AG04449 (cell line): ENCODE data around the gene MB21D2.
A peak's percentile ranks its signal among the peaks of the same experiment; 100 is the strongest.

Experiments used
- CTCF ChIA-PET: fragments of 350-600 bp; formaldehyde crosslinking; extraction: SDS; loops from one replicate; lab custom pipeline; 2021; ENCODE audit warnings: antibody characterized with exemption; lab: Yijun Ruan, JAX
- POLR2A ChIA-PET: fragments of 400-600, 350-600 bp; formaldehyde crosslinking; extraction: SDS; loops from one replicate; lab custom pipeline; 2020; ENCODE audit warnings: antibody characterized with exemption, inconsistent platforms; lab: Yijun Ruan, JAX
- DNase-seq: peaks from one replicate; pipeline ENCODE4 v3.0.0-alpha.2; 2010; ENCODE audit warnings: low read depth, low spot score
- H3K4me3 ChIP-seq: 2 replicates; pipeline ENCODE4 v1.5.1; 2011; ENCODE audit warnings: low read depth, mild to moderate bottlenecking, control low read depth, low read length
- TF ChIP-seq, protein P1 (sequence below): IDR thresholded peaks from one replicate; pipeline ENCODE4 v1.5.1; 2011; ENCODE audit warnings: mild to moderate bottlenecking, moderate library complexity, low read length, control low read depth, inconsistent platforms; ENCODE audit not compliant: insufficient read depth; ENCODE audit errors: missing control alignments

MB21D2 gene

DNA sequence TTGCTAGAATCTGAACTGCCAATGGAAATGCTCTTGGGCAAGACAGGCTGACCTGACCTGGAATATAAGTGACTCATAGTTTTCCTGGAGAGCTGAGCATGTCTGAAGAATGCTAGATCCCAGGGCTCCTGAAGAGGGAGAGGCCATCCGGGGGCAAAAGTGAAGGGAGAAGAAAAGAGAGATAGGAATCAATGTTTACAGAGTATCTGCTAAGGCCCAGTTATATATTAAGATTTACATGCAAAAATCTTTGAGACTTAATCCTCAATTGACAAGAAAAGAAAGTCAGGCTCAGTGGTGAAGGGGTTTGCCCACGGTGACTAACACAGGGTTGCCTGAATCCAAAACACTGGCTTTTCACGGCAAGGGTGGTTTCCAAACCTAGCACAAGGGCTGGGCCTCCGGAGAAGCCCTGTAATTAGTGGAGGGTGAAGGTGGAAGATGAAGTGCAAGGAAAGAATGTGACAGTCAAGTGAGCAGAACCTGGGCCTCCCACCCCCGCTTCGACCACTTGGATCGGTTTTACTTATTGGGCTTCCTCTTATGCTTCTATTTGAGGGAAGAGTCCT, 98.6 kb downstream of the MB21D2 start:
- POLR2A ChIA-PET = interaction anchor here (0.6 kb wide), 1 partner anchor 162 kb away, joined by 3 read pairs; no protein-coding TSS in a partner anchor
- DNase-seq = peak; percentile 34
- no peak overlapping the region for H3K4me3 ChIP-seq
- TF ChIP-seq, protein P1, sequence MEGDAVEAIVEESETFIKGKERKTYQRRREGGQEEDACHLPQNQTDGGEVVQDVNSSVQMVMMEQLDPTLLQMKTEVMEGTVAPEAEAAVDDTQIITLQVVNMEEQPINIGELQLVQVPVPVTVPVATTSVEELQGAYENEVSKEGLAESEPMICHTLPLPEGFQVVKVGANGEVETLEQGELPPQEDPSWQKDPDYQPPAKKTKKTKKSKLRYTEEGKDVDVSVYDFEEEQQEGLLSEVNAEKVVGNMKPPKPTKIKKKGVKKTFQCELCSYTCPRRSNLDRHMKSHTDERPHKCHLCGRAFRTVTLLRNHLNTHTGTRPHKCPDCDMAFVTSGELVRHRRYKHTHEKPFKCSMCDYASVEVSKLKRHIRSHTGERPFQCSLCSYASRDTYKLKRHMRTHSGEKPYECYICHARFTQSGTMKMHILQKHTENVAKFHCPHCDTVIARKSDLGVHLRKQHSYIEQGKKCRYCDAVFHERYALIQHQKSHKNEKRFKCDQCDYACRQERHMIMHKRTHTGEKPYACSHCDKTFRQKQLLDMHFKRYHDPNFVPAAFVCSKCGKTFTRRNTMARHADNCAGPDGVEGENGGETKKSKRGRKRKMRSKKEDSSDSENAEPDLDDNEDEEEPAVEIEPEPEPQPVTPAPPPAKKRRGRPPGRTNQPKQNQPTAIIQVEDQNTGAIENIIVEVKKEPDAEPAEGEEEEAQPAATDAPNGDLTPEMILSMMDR = no peak
- CTCF ChIA-PET = interaction anchor here (1.9 to 29.0 kb wide), 3 partner anchors 14 to 222 kb away, joined by 6 to 678 read pairs (median 160); partner anchors contain the start of gene MB21D2

DNA sequence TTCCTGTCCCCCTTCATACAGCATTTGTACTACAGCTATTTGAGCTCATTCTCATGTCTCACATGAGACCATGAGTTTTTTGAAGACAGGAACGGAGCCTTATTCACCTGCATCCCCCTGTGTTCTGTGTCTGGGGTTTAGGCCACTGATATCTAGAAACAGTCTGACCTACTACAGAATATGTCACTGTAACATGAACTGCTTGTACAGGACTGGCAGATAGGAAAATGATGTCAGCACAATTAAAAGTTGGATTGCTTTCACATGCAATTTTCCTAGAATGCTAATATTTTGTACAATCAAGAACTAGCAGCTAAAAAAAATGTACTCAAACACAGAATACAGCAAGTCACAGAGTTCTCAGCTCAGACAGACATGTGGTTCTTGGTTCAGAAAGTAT, 99.5 kb downstream of the MB21D2 start:
- H3K4me3 ChIP-seq = no peak overlapping the region
- ChIA-PET CTCF (interaction anchor here (1.2 to 29.0 kb wide), 11 partner anchors 9 to 754 kb away, joined by 3 to 678 read pairs (median 6); partner anchors contain the start of gene MB21D2), POLR2A (no interaction called here)
- TF ChIP-seq, protein P1 = no peak
- no peak for DNase-seq

DNA sequence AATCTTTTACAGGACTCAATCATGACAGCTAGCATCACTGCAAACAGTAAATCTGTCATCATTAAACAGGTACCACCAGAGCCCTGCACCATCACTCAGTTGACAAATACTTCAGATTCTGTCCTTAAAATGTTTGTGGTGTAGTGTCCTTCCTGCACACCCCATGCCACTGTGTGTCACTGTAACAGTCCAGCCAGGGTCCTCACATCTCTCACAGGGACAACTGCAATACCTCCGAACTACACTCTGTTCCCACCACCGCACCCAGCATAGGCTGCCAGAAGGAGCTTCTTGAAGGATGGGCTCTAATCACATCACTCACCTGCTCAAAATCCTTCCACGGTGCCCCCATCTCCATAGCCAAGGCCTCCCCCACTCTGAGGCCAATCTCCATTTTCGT, 100.2 kb downstream of the MB21D2 start:
- ChIA-PET CTCF (interaction anchor here (1.0 to 29.0 kb wide), 18 partner anchors 8 to 772 kb away, joined by 3 to 678 read pairs (median 6); partner anchors contain the start of gene MB21D2), POLR2A (interaction anchor here (0.8 to 1.2 kb wide), 2 partner anchors 62 to 100 kb away, joined by 4 read pairs; partner anchors contain the start of gene MB21D2)
- TF ChIP-seq, protein P1 = no peak
- no peak overlapping the region for H3K4me3 ChIP-seq
- DNase-seq = no peak

DNA sequence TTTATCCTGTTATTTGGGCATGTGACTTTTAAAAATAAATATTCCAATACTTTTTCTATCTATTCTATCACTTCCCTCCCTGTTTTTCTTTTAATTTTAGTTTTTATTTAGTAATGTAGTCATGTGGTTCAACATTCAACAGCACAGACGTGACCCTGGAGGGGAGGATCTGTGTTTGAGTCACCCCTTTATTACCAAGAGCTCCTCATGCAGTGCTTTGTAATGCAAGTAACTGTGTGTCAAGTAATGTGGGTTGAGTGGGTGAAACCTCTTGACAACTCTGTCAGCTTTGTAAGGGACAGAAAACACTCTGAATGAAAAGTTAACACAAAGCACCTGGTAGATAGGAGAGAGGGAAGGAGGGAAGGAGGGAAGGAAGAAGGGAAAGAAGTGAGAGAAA, 100.6 kb downstream of the MB21D2 start:
- ChIA-PET POLR2A (interaction anchor here (0.8 to 1.2 kb wide), 2 partner anchors 63 to 101 kb away, joined by 4 read pairs; partner anchors contain the start of gene MB21D2), CTCF (interaction anchor here (0.7 to 29.0 kb wide), 32 partner anchors 8 to 772 kb away, joined by 3 to 678 read pairs (median 6); partner anchors contain the start of gene MB21D2)
- DNase-seq = peak; percentile 44
- H3K4me3 ChIP-seq = no peak overlapping the region
- TF ChIP-seq, protein P1 = no peak

DNA sequence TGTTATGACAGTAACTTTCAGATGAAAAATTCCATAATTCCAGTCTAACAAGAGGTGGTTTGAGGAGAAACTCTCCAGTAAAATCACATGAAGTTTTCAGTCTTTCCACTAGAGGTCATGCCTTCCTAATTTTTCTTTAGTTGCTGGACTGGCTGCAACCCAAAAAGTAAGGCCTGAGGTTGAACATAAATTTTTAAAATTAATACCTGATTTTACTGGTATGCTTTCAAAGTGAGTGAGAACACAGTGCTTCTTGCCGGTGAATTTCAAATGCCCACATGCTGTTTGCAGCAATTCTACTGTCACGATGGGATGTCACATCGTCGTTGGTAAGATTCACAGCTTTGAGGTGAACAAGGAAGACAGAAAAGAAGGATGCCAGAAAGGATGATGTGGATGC, 101.3 kb downstream of the MB21D2 start:
- CTCF ChIA-PET = interaction anchor here (0.7 to 29.0 kb wide), 35 partner anchors 9 to 765 kb away, joined by 3 to 678 read pairs (median 5); partner anchors contain the start of gene MB21D2
- TF ChIP-seq, protein P1 = peak; percentile 33
- POLR2A ChIA-PET = no interaction called here
- no peak for DNase-seq
- H3K4me3 ChIP-seq = no peak overlapping the region

DNA sequence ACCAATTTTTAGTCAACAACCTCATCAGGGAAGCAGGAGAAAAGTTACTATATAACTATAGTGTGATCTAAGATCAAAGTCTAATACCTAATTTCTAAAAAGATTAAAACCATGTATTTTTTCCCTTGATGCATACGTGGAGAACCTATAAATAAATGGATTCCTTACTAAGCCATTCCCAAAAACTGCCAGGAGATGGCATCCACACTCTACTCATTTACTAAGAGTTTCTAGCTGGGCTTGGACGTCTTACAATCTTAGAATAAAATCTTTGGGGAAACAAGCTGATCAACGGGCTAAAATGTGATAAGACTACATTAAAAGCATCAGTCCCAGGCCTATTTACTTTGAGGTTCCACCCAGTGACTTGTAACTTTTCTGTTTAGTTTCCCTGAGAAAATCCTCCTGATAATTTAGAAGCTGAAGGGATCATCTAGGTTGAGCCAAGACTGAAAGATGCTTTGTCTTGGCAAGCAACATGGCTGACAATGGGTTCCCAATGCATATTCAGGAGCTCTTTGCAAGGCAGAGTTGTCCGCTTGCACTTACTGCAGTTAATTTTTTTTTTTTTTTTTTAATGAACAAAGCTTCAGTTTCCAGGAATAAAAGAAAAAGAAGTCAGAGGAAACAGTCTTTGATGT, 104.8 kb downstream of the MB21D2 start:
- no peak for DNase-seq
- ChIA-PET POLR2A (no interaction called here), CTCF (interaction anchor here (0.6 to 29.0 kb wide), 49 partner anchors 9 to 876 kb away, joined by 3 to 678 read pairs (median 4); partner anchors contain the start of gene MB21D2)
- TF ChIP-seq, protein P1 = peak; percentile 42
- no peak overlapping the region for H3K4me3 ChIP-seq
